LHCN-M2 (cell line): ENCODE measurements around the gene P3R3URF. TPM values are rescaled to one million over a fixed set of nuclear protein-coding genes. Genes with fewer than 3 reads are reported as not detected.
"Not testable (repeated sequence)": the region's sequence is repeated elsewhere in the genome, so short reads cannot be mapped to it uniquely, and the experiment has no call there.

Experiments
- DNase-seq: peaks from one replicate; pipeline ENCODE4 v3.0.0-alpha.2; 2012; ENCODE audit warnings: low read depth
- polyA plus RNA-seq: library from polyadenylated mRNA; unstranded; fragments of >200 nt; gene quantifications from one replicate; pipeline ENCODE4 v1.2.1, GENCODE V29; 2012; ENCODE audit warnings: missing spikeins
- total RNA-seq: library from RNA; depleted of rRNA; stranded (reverse); fragments of >200 nt; gene quantifications from 2 replicates; pipeline ENCODE4 v1.2.3, GENCODE V29; 2014; rRNA removed

Gene P3R3URF
- total RNA-seq = not detected in 2 replicates
- not detected for polyA plus RNA-seq

DNA sequence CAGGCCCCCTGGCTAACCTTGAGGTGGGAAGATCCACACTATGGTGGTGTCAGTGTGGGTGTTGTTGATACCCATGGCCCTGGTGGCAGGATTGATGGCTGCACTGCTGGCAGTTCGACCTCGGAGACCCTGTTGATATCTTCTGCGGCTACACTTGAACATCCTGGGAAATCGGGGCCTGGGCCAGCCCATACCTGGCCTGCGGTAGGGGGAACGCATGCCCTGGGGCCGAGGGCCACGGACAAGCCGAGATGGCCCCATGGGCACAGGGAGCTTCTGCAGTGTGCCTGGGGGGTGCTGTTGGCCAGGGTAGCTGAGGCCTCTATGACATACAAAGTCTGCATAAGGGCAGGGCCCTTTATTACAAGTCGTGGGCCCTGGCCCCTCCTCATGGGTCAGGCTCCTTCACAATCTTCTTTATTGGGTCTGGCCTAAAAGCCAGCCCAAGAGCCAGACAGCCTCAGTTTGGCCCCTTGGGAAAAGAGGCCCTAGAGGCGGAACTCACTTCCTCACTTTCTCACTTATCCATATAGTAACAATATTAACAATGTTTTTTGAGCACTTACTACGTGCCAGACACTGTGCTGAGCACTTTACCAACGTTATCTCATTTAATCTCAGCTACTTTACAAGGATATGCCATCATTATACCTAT is at the start of gene P3R3URF:
TSS of gene P3R3URF (minus strand) at position 278 of the 655 bp plus-strand sequence. CDS start at position 261, 17 bp downstream.
- no peak for DNase-seq

DNA sequence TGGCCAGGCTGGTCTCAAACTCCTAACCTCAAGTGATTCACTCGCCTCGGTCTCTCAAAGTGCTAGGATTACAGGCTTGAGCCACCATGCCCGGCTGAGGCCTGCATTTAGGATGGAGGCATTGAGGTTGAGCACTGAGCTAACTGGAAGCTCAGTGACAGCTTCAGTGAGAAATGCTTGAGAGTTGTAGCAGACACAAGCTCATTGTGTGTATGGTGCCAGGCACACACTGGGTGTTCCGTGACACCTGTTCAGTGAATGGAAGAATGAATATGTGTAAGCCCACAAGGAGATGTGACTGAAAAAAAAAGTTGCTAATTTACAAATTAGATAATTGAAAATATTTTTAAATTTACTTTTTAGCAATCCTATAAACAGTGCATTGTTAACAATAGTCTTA is 48.7 kb upstream of the P3R3URF start:
- no peak for DNase-seq

DNA sequence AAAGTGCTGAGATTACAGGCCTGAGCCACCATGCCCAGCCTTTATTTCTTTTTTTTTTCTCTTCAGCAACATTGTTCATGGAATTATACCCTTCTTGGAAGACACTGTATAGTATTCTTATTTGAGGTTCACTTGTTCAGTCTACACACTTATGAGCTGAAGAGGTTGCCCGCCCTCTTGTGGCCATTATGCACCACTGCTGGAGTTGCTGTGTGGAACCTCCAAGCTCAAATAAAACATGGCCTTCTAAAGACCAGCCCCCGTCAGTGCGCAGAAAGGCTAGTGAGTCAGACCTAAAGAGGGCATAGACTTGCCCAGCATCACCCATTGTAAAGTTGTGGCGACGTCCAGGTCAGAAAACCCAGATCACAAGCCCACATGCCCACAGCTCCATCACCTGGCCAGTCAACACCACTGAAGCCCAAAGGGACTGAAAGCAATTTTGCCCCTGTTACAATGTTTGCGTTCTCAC is 47.2 kb upstream of the P3R3URF start:
- peak; percentile 91 for DNase-seq

DNA sequence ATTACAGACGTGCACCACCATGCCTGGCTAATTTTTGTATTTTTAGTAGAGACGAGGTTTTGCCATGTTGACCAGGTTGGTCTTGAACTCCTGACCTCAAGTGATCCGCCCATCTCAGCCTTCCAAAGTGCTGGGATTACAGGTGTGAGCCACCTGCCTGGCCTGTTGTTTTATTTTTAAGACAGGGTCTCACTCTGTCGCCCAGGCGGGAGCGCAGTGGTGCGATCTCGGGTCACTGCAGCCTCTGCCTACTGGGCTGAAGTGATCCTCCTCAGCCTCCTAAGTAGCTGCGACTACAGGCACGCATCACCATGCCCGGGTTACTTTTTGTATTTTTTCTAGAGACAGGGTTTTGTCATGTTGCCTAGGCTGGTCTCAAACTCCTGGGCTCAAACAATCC is 46.8 kb upstream of the P3R3URF start:
- DNase-seq = not testable (repeated sequence)

DNA sequence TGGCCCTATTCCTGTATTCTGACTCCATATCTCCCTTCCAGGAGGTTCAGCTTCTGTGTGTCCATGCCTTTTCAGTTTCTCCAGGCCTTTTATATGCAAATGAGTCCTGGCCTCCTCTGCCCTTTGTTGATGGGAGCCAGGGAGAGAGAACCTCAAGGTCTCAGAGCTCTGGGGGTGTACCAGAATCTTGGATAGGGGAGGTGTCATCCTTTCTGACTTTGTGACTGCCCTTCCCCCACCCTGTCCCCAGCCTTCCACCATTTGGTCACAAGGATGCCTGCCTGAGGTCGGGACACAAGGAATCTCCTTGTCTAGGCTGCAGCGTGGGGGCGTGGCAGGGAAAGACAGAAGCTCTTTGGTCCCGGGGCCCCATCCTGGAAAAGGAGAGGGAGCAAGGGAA is 45.5 kb upstream of the P3R3URF start:
- DNase-seq = no peak

GRCh38 chr1:46220808-46221207 is 44.5 kb upstream of the P3R3URF start:
- no peak for DNase-seq

DNA sequence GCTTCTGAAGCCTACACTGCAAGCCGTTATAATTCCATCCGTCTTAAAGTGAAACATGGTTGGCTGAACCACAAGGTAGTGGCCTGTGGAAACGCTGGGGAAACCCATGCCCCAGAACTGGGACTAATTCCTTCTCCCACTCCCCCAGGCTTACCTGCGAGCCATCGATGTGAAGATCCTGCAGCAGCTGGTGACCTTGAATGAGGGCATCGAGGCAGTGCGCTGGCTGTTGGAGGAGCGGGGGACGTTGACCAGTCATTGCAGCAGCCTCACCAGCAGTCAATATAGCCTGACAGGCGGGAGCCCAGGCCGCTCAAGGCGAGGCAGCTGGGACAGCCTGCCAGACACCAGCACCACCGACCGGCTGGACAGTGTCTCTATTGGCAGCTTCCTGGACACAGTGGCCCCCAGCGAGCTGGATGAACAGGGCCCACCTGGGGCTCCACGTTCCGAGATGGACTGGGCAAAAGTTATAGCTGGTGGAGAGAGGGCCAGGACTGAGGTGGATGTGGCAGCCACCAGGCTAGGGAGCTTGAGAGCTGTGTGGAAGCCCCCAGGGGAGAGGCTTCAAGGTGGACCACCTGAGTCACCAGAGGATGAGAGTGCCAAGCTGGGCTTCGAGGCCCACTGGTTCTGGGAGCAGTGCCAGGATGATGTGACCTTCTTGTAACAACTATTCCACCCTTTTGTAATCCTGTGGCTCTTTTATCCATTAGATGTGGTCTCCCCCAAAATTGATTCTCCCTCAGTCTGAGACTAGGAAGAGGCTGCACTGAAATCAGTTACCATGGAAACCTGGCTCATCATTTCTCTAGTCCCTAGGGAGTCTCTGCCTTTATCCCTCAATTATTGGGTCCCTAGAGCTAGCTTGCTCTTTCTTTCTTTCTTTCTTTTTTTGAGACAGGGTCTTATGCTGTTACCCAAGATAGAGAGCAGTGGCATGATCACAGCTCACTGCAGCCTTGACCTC is 43.5 kb upstream of the P3R3URF start:
- DNase-seq = peak; percentile 9

GRCh38 chr1:46218443-46218842 is 42.2 kb upstream of the P3R3URF start:
- DNase-seq = no peak

DNA sequence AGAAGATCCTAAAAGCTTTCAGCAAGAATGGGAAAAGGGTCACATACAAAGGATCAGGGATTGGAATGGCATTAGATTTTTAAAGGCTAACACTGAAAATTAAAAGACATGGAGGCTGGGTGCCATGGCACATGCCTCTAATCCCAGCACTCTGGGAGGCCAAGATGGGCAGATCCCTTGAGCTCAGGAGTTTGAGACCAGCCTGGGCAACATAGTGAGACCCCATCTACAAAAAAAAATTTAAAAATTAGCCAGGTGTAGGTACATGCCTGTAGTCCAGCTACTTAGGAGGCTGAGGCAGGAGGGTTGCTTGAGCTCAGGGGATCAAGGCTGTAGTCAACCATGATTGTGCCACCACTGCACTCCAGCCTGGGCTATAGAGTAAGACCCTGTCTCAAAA is 39.2 kb upstream of the P3R3URF start:
- DNase-seq = no peak

DNA sequence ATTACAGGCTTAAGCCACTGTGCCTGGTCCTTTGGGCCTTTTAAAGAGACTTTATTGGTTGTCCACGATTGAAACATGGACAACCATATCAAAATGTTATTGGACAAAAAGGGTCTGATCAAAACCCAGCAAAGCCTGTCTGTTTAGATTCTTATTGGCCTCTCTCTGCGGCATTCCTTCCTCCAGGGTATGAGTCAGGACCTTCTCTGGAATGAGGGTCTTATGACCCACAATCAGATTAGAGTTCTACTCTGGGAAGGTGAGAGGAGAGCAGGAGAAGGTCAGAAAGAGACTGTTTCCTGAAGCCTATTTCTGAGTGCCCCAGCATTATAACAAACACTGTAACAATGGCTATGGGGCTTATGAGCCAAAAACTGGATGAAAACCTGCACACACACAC is 34.8 kb upstream of the P3R3URF start:
- no peak for DNase-seq

DNA sequence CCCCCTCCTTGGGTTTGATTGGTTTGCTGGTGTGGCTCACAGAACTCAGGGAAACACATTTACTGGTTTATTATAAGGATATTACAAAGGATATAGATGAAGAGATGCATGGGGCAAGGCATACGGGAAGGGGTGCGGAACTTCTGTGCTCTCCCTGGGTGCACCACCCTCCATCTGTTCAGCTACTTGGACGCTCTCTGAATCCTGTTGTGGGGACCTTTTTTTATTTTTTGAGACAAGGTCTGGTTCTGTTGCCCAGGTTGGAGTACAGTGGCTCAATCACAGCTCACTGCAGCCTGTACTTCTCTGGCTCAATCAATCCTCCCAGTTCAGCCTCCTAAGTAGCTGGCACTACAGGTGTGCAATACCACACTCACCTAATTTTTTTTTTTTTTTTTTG is 34.3 kb upstream of the P3R3URF start:
- DNase-seq = no peak

GRCh38 chr1:46206399-46206798 is 30.1 kb upstream of the P3R3URF start:
- no peak for DNase-seq

DNA sequence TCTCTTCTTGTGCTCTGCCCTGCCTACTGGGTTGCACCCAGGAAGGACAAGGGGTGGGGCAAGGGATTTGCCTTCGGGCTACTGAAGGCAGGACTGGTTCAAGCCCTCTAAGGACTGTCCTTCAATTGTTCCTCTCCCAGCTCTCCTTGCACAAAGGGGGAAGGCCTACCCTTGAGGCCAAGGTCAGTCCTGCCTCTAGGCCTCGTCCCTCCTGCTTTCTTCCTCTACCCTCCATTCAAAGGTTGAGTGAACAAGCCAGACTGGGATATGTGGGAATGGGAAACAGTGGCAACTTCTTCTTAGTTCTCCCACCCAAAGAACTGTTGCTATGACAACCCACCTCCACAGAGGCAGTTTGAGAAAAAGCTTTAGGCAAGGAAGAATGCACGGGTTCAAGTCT is 29.5 kb upstream of the P3R3URF start:
- DNase-seq = no peak

DNA sequence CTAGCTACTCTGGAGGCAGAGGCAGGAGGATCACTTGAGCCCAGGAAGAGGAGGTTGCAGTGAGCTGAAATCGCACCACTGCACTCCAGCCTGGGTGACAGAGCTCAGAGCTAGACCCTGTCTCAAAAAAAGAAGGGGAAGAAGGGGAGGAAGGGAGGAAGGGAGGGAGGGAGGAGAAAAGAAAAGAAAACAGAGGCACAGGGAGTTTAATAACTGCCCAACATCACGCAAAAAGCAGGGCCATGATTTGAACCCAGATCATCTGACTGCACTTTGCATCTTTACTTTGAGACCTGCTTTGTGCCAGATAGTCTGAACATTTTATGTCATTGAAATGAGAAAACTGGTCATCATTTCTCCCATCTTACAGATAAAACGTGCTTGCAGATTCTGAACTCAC is 28.9 kb upstream of the P3R3URF start:
- DNase-seq = no peak

DNA sequence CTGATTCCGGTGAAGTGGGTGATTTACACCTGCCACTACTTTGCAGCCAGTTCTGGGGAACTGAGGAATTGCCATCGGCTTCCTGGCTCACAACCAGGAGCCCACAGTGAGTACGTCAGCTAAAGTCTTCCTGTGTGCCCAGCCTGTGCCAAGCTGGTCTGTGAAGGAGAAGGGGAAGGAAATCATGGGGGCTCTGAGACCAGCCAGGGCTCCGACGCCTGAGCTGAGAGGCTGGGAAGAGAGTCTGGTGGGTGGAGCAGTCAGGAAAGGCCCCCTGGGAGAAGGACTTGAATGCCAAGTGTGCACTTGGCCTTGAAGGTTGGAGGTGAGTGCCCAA is 28.1 kb upstream of the P3R3URF start:
- DNase-seq = no peak

GRCh38 chr1:46203738-46204405 is 27.6 kb upstream of the P3R3URF start:
- no peak for DNase-seq

GRCh38 chr1:46199233-46199749 is 23.0 kb upstream of the P3R3URF start:
- no peak for DNase-seq

DNA sequence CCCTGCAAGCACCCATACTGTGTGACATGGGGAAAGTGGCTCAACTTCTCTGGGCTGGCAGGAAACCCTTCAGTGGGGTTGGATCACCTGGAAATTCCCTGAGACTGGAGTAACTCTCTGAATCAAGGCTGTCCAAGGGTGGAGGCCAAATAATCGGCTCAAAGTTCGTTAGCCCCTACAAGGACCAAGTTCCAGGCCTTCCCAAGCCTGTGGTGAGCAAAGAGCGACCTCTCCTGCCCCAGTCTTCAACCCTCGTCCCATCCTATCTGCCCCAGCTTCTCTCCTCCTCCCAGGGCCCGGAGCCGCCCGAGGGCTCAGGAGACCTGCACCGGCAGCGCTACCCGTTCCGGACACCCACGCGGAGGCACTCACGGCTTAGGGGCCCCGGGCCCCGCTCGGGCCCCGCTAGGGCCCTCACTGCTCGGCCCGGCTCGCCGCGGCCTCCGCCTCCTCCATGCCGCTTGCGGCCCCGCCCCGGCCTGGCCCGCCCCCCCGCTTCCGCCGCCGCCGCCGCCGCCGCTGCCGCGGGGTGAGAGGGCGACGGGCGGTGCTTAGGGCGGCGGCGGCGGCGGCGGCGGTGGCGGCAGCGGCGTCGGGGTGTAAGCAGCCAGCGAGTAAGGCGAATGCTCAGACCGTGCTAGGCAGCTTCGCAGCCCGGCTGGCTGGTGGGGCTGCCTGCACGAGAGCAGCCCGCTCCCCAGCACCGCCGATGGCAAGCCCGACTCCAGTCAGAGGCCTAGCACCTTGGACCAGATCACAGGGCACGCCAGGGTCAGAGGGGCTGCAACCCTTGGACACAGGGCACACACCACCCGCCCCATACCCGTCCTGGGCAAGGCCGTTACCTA is 21.9 kb upstream of the P3R3URF start, which contains the start of gene POMGNT1:
TSS of gene POMGNT1 (minus strand) at position 471 of the 848 bp plus-strand sequence. CDS start 613 bp downstream, outside the sequence.
- no peak for DNase-seq

GRCh38 chr1:46197560-46197963 is 21.3 kb upstream of the P3R3URF start:
- no peak for DNase-seq

DNA sequence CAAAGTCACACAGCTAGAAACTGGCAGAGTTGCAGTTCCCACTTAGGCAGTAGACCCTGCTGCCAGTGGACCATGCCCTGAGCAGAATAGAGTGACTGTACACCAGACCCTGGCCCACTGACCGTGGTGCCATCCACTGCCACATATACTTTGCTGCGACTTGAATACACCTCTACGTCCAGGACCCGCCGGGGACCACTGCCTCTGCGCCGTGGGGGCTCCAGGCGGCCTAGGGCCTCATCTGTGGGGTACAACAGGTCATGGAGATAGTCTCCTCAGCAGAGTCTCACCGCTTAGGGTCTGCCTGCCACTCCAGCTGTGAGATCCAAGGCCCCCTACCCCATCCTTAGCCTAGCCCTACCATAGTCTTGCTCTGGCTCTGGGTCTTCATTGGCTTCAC is 20.3 kb upstream of the P3R3URF start:
- no peak for DNase-seq

- no peak for DNase-seq
These were observed 18.4 kb upstream of the P3R3URF start for GRCh38 chr1:46194641-46195193.
